HL-60 (cell line): ENCODE results near the gene PTDSS2.
A peak's percentile ranks its signal among the peaks of the same experiment; 100 is the strongest.
"Not testable (repeated sequence)": the region's sequence is repeated elsewhere in the genome, so short reads cannot be mapped to it uniquely, and the experiment has no call there.

Source experiments
- DNase-seq, 2 experiments: peaks; one replicate each; pipeline ENCODE4 v3.0.0-alpha.2; 2010 to 2020; ENCODE audit warnings: low read depth in 1 of 2, low spot score in 1 of 2
- H3K27ac ChIP-seq: fragments of 250-450 bp; sonication (Bioruptor Pico); replicated peaks from 2 replicates; pipeline ENCODE4 v1.5.1; 2020; ENCODE audit warnings: mild to moderate bottlenecking, moderate library complexity
- H3K27me3 ChIP-seq: fragments of 250-450 bp; sonication (Bioruptor Pico); 2 replicates; pipeline ENCODE4 v1.5.1; 2021; ENCODE audit warnings: mild to moderate bottlenecking, moderate library complexity; ENCODE audit not compliant: insufficient read depth, poor library complexity, severe bottlenecking
- H3K4me3 ChIP-seq: replicated peaks from 2 replicates; pipeline ENCODE4 v1.5.1; 2011; ENCODE audit warnings: mild to moderate bottlenecking, control low read depth, low read length; ENCODE audit not compliant: insufficient read depth
- CTCF ChIP-seq: IDR thresholded peaks from one replicate; pipeline ENCODE4 v1.5.1; 2011; ENCODE audit warnings: low read length, control low read depth, inconsistent platforms; ENCODE audit not compliant: insufficient read depth
- GABPA ChIP-seq: IDR thresholded peaks from 2 replicates; pipeline ENCODE4 v1.6.1; 2012; ENCODE audit warnings: low read depth
- POLR2AphosphoS5 ChIP-seq: IDR thresholded peaks from 2 replicates; pipeline ENCODE4 v1.6.1; 2012; ENCODE audit warnings: low read depth
- SPI1 ChIP-seq: IDR thresholded peaks from 2 replicates; pipeline ENCODE4 v1.6.1; 2012; ENCODE audit warnings: low read depth, mild to moderate bottlenecking, borderline replicate concordance
- TF ChIP-seq, protein P1 (sequence below): IDR thresholded peaks from 2 replicates; pipeline ENCODE4 v1.6.1; 2012; ENCODE audit warnings: low read depth; ENCODE audit not compliant: insufficient replicate concordance

The PTDSS2 gene

GRCh38 chr11:516918-517685 is 67.0 kb downstream of the PTDSS2 start:
- not testable (repeated sequence) for H3K27me3 ChIP-seq, H3K4me3 ChIP-seq, H3K27ac ChIP-seq, DNase-seq

DNA sequence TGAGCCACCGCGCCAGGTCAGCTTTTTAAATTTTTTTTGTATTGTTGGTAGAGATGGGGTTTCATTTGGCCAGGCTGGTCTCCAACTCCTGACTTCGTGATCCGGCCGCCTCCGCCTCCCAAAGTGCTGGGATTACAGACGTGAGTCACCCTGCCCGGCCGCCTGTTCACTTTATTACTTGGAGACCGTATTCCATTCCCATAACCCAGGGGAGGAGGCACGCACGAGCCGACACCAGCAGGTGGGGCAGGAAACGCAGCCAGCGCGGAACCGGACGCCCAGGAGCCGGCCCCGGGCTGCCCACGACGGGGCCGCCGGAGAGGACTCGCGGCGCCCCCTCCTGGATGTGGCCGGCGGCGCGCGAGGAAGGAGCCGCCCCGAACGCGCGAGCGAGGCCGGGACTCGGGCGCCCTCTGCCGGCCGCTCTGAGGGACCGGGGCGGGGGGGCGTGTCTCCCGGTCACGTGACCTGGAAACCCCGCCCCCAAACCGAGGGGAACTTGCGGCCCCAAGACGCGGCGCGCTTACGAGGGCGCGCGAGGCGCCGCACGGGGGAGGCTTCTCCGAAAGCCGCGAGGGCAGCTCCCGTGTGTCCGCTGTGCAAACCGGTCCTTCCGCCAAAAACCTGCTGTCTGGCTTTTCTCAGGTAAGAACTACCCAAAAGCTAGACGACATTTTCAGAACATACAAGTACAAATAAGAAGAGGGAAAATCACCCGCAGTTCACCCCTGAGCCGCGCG is 68.6 kb downstream of the PTDSS2 start:
- H3K27me3 ChIP-seq, result no peaks in the 10 kb centered on the region
- peak overlapping the region; percentile 39; the same call in 1 of the 2 replicates for H3K27ac ChIP-seq
- no peak overlapping the region for H3K4me3 ChIP-seq
- DNase-seq, result peak; percentile 83 to 90
- TF ChIP-seq POLR2AphosphoS5 (no peak), SPI1 (peak; percentile 12; the same call in 1 of the 2 replicates), GABPA (0 out of 2 replicates have a peak, but pooled peaks have one; percentile 21), CTCF (peak; percentile 68)
- TF ChIP-seq, protein P1, sequence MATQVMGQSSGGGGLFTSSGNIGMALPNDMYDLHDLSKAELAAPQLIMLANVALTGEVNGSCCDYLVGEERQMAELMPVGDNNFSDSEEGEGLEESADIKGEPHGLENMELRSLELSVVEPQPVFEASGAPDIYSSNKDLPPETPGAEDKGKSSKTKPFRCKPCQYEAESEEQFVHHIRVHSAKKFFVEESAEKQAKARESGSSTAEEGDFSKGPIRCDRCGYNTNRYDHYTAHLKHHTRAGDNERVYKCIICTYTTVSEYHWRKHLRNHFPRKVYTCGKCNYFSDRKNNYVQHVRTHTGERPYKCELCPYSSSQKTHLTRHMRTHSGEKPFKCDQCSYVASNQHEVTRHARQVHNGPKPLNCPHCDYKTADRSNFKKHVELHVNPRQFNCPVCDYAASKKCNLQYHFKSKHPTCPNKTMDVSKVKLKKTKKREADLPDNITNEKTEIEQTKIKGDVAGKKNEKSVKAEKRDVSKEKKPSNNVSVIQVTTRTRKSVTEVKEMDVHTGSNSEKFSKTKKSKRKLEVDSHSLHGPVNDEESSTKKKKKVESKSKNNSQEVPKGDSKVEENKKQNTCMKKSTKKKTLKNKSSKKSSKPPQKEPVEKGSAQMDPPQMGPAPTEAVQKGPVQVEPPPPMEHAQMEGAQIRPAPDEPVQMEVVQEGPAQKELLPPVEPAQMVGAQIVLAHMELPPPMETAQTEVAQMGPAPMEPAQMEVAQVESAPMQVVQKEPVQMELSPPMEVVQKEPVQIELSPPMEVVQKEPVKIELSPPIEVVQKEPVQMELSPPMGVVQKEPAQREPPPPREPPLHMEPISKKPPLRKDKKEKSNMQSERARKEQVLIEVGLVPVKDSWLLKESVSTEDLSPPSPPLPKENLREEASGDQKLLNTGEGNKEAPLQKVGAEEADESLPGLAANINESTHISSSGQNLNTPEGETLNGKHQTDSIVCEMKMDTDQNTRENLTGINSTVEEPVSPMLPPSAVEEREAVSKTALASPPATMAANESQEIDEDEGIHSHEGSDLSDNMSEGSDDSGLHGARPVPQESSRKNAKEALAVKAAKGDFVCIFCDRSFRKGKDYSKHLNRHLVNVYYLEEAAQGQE, result no peak

- no peaks in the 10 kb centered on the region for H3K27me3 ChIP-seq
- H3K27ac ChIP-seq, result no peak overlapping the region
- no peak for TF ChIP-seq POLR2AphosphoS5
- no peak for TF ChIP-seq SPI1
- no peak for TF ChIP-seq GABPA
- TF ChIP-seq, protein P1, result no peak
- TF ChIP-seq CTCF, result no peak
- no peak overlapping the region for H3K4me3 ChIP-seq
- DNase-seq, result no peak
These were observed 70.5 kb downstream of the PTDSS2 start for GRCh38 chr11:520428-521176.

DNA sequence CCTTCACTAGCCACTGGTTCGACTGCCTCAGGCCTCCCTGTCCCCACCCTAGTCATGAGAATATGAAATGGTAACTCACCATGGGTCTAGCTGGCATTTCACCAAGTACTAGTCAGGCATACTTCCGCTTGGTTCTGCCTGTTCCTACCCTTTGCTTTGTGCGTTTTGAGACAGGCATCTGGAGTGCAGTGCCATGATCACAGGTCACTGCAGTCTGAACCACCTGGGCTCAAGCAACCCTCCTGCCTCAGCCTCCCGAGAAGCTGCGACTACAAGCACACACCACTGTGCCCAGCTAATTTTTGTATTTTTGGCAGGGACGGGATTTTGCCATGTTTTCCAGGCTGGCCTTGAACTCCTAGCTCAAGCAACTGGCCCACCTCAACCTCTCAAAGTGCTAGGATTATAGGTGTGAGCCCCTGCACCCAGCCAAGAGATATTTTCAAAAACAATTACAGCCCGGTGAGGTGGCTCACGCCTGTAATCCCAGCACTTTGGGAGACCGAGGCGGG is 71.2 kb downstream of the PTDSS2 start:
- DNase-seq, result no peak
- Histone ChIP-seq H3K4me3 (no peak overlapping the region), H3K27me3 (no peaks in the 10 kb centered on the region), H3K27ac (no peak overlapping the region)
- TF ChIP-seq, protein P1, result no peak
- TF ChIP-seq SPI1 (no peak), GABPA (no peak), CTCF (no peak), POLR2AphosphoS5 (no peak)
